DMS114 treated with DMSO at 0.1 percent for 48 hours (cell line): Measurements from ENCODE around the gene SYT1.
"Not testable (repeated sequence)": the region's sequence is repeated elsewhere in the genome, so short reads cannot be mapped to it uniquely, and the experiment has no call there.

ENCODE experiments used
- DNase-seq: peaks from one replicate; lab custom pipeline; 2025; ENCODE audit not compliant: unreplicated experiment; lab: John Stamatoyannopoulos, UW

The SYT1 gene

GRCh38 chr12:78864403-78864869, at the start of gene SYT1:
Gene SYT1, plus strand, starts transcription at chr12:78864774.
- no peak for DNase-seq

GRCh38 chr12:78818487-78818886, 46.1 kb upstream of the SYT1 start:
- no peak for DNase-seq

DNA sequence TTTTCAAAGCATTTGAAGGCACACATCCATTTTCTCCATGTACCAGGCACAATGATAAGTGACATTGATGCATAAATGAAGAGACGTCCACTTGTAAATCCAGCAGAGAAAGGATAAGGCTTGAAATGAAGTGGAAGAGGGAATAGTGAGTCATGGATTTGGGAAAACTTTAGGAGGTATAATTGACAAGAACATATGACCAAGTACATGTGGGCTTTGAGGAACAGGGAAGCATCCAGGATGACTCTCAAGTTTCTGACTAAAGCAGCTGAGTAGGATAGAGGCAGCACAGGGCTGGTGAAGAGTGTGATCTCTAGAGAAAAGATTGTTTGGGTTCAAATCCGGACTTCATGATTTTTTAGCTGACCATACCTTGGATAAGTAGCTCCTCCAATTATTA, 43.6 kb upstream of the SYT1 start:
- no peak for DNase-seq

DNA sequence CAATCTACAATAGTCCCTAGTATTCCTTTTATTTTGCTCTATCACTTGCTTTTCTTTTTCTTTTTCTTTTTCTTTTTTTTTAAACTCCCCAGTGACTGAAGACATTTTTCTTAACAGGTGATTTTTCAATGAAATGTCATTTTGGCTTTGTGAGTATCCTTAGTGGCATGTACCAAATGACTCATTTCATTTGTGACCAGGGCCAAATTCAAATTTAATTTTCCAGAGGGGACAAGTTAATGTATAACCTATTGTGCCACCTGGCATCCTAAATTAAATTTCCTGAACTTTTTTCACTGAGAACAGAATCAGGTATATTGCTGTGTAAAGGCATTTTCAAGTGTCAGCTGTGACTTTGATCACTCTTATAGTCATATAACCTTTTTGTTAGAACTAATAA, 39.7 kb upstream of the SYT1 start:
- no peak for DNase-seq

DNA sequence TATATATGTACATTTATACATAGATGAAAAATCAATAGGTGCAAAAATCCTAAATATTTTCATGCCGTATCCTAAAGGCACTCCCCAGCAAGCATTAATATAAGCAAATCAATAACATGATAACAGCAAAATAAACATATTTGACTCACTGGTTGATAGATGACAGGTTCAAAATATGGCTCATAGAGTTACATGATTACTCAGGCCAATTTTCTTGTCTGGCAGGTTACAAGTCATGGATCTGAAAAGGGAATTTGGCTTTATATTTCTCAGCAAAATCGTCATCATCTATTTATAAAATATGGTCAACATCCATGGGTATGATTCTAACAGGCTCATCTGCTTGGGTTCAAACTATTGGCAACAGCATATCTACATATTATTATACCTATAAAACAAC, 34.9 kb upstream of the SYT1 start:
- no peak for DNase-seq

DNA sequence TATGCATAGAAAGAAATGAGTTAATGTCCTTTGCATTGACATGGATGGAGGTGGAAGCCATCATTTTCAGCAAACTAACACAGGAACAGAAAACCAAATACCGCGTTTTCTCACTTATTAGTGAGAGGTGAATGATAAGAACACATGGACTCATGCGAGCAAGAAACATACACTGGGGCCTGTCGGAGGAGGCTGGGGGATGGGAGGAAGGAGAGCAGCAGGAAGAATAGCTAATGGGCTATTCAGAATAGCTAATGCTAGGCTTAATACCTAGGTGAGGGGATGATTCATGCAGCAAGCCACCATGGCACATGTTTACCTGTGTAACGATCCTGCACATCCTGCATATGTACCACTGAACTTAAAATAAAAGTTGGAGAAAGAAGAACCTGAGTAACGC, 29.1 kb upstream of the SYT1 start:
- DNase-seq, result no peak

DNA sequence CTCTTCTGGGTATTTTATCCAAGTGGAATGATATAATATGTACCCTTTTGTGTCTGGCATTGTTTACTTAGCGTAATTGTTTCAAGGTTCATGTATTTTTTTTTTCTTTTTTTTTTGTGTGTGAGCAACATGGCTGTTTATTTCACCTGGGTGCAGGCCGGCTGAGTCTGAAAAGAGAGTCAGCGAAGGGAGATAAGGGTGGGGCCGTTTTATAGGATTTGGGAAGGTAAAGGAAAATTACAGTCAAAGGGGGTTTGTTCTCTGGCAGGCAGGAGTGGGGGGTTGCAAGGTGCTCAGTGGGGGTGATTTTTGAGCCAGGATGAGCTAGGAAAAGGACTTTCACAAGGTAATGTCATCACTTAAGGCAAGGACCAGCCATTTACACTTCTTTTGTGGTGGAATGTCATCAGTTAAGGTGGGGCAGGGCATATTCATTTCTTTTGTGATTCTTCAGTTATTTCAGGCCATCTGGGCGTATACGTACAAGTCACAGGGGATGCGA, 24.0 kb upstream of the SYT1 start:
- not testable (repeated sequence) for DNase-seq

DNA sequence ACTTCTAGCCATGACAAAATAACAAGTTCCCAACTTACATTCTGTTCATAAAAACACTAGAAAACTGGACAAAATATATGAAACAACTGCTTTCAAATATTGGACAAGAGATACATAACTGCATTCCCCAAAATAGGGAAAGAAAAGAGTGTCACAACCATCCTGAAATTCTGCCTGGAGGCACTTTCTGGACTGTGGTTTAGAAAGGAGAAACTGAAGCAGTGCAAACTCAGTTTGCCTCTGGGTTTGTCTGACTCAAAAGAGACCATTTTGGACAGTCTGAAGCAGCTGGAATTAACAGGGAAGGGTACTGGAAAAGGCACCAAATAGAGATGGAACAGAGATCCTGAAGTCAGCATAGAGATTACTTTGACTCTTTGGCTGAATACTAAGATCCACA, 11.3 kb upstream of the SYT1 start:
- DNase-seq, result no peak

- no peak for DNase-seq
Measured at GRCh38 chr12:78863482-78864402, 832 bp upstream of the SYT1 start.

DNA sequence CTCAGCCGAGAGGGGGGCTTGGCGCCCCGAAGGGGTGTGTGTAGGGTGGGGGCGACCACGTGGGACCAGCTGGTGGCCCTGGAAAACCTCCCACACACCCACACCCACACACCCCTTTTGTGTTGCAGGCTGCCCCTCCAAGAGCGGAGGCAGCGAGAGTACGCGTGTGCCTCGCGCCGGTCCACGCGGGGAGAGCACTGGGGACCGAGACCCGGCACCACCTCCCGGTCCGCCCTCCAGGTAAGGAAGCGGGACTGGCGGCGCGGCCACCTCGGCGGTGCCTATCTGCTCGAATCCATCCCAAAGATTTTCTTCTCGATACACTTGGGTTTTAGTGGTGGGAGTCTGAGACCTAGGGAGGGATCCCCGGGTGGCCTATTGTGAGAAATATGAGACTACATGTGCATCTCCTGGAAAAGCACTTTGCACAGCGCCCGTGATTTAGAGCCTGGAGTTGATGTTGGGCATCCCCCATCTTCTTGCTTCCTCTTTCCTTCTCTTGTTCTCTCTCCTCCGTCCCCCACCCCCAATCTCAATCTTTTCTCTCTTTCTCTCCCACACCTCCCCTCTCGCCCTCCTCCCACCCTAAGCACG, 393 bp downstream of the SYT1 start:
- no peak for DNase-seq

GRCh38 chr12:78865516-78865915, 942 bp downstream of the SYT1 start:
- no peak for DNase-seq

DNA sequence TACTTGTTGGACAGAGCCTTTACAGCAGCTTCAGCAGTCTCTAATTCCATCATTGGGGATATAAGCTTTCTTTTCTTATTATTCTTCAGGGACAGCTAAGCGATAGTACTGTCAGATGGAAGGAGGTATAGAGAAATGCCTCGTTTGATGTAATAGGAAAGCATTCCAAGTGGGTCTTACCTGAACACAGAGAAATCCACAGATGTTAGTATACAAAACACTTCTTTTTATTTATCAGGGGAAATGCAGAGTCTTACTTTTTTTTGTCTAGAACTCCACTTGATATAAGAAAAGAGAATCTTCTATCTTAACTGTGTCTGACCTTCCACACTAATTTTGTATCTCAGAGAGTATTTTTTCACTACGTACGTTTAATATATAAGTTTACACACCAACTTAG, 1.9 kb downstream of the SYT1 start:
- DNase-seq, result no peak

DNA sequence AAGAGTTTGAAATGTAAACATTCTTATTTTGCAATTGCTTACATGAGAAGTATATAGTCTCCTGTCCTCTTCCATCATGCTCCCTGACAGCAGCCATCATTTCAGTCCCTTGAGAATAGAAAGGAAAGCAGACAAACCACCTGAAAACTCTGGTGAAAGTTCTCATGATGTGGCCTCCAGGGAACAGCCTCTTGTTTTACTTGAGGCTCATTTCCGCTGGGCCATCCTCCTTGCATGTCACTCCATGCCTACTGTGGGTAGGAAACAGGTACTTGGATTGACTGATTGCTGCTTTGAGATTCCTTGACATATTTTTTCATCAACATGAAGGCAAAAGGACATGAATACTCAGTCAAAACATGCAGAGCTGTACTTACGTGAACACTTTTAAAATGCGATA, 6.0 kb downstream of the SYT1 start:
- DNase-seq, result no peak

DNA sequence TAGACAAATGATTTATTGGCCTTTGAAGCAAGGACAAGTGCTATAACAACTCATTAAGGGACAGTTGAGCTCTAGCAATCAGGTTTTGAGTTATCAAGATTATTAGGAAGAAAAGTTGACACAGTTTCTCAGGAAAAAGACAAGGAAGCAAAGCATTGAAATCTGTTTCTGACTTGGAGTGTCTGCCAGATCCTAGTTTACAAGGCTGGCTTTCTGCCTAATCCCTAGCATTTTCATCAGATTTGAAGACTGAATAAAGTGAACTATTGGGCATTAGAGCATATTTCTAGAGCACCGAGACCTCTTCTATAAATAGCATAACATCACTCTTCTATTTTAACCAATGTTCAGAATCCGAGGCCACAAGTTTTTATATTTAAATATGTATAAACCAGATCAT, 7.0 kb downstream of the SYT1 start:
- no peak for DNase-seq

GRCh38 chr12:78878459-78878858, 13.9 kb downstream of the SYT1 start:
- DNase-seq, result no peak

GRCh38 chr12:78878866-78879265, 14.3 kb downstream of the SYT1 start:
- DNase-seq, result no peak

- DNase-seq, result no peak
Measured at GRCh38 chr12:78880078-78880477, 15.5 kb downstream of the SYT1 start.

DNA sequence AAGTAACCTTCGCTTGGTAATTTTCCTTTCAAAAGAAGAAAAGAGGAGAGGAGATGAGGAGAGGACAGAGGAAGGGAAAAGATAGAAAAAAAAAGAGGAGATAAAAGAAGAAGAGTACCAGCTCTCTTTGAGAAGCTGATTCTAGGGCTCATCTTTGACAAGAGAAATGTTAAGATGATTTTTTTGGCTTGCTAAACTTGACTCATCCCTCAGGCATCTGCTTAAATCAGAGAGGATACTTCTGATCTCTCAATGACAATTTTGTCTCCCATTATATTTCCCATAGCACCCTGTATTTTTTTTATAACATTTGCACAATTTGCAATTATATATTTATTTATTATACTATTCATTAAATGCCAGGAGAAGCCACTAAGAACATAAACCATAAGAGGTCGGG, 17.1 kb downstream of the SYT1 start:
- no peak for DNase-seq

DNA sequence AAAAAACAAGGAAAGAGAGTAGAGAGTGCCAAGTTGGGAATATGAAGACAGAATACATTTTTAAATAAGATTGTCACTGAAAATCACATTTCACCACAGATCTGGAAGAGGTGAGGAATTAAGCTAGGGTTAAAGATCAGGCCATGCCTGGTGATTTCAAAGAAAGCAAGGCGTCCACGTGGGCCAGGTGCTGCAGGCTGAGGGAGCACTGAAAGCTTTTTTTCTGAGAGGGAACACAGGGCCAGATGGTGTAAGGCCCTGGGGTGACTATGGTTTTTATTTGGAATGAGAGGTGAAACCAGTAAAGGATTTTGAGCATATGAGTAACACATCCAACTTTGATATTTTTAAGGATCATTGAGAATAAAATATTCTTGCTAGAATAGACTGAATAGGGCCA, 20.9 kb downstream of the SYT1 start:
- no peak for DNase-seq

DNA sequence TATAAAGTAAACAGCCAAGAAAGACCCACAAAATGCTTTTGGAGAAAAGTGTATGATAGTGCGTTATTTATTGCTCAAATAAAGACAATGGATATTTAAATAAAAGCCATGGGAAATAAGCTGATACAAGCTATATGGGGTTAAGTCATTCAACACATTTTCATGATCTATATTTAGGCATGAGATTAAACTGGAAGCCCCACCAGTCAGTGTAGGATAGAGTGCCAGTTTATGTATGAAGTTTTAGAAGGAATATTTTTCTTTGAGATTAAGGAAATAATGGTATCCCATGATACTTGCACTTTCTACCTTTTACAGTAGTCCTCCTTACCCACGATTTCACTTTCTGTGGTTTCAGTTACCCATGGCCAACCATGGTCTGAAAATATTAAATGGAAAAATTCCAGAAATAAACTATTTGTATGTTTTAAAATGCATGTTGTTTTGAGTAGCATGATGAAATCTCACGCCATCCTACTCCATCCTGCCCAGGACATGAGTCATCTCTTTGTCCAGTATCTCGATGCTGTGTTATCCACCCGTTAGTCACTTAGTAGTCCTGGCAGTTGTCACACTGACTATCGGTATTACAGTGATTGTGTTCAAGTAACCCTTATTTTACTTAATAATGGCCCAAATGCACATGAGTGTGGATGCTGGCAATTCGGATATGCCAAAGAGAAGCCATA, 22.3 kb downstream of the SYT1 start:
- DNase-seq, result no peak

GRCh38 chr12:78887444-78887843, 22.9 kb downstream of the SYT1 start:
- no peak for DNase-seq

DNA sequence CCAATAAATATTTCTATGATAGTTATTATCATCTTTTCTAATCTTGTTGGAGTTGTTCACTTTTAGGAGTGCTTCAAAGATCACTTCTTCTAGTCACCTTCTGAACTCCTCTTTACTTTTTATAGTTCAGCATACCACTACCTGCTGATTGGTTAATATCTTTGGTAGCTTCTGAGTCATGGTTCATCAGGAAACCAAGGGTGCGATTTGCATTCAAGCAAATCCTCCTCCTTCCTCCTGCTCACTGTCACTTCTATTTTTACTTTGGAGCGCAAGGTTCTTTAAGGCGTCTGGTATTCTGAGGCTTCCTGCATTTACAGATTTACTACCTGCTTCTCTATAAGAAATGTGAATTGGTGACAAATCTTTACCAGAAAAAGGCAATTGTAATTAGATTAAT, 24.0 kb downstream of the SYT1 start:
- no peak for DNase-seq
